Measurements from ENCODE around the gene ZNF599. TPM values are rescaled to one million over a fixed set of nuclear protein-coding genes. Genes with fewer than 3 reads are reported as not detected.

Gene ZNF599
- total and polyA plus RNA-seq, 2 of the 13 experiments (the other 11 are each of a cell fraction or from before 2014, with no cell fraction given) = 5.8 to 7.3 TPM

GRCh38 chr19:34744896-34745690 lies 27.9 kb downstream of the ZNF599 start (continued):
- TF ChIP-seq ATF3 (CRISPR knock-in tag; IDR thresholded peaks at IDR 0.05) = peak; percentile 54
- peak; percentile 78; the same call in 1 of the 2 replicates for TF ChIP-seq GATAD2A (CRISPR knock-in tag; IDR thresholded peaks at IDR 0.05)
- TF ChIP-seq ZMYM4 (CRISPR knock-in tag; IDR thresholded peaks at IDR 0.05) = no peak
- TF ChIP-seq SSRP1 (CRISPR knock-in tag; IDR thresholded peaks at IDR 0.05) = no peak
- 0 out of 2 replicates have a peak, but pooled peaks have one; percentile 40 for TF ChIP-seq ZNF614 (CRISPR knock-in tag; IDR thresholded peaks at IDR 0.05; ENCODE audit: borderline replicate concordance)
- TF ChIP-seq NCOA2 (CRISPR knock-in tag; IDR thresholded peaks at IDR 0.05) = 0 out of 2 replicates have a peak, but pooled peaks have one; percentile 33
- TF ChIP-seq MED1 (CRISPR knock-in tag; IDR thresholded peaks at IDR 0.05) = peak; percentile 5; the same call in 1 of the 2 replicates
- 0 out of 4 replicates have a peak, but pooled peaks of 1 of the 2 experiments have one; percentile 24 for TF ChIP-seq EP300 (IDR thresholded peaks at IDR 0.05; ENCODE audit: low read depth in 2 of 2, low read length in 2 of 2)
- TF ChIP-seq EP300 (CRISPR knock-in tag; IDR thresholded peaks at IDR 0.05; ENCODE audit: borderline replicate concordance) = no peak
- no peak for TF ChIP-seq NAIF1 (CRISPR knock-in tag; IDR thresholded peaks at IDR 0.05; ENCODE audit: borderline replicate concordance)
- TF ChIP-seq ZNF766 (CRISPR knock-in tag; IDR thresholded peaks at IDR 0.05; ENCODE audit: borderline replicate concordance) = no peak
- no peak for TF ChIP-seq KAT2B (IDR thresholded peaks at IDR 0.05; ENCODE audit: borderline replicate concordance, low read depth, low read length)
- TF ChIP-seq FOXO1 (CRISPR knock-in tag; IDR thresholded peaks at IDR 0.05) = peak; percentile 33; the same call in 1 of the 2 replicates
- TF ChIP-seq KAT8 (CRISPR knock-in tag; IDR thresholded peaks at IDR 0.05) = 0 out of 2 replicates have a peak, but pooled peaks have one; percentile 18
- no peak for TF ChIP-seq GPN1 (CRISPR knock-in tag; IDR thresholded peaks at IDR 0.05; ENCODE audit: borderline replicate concordance)
- TF ChIP-seq NFE2L1 (CRISPR knock-in tag; IDR thresholded peaks at IDR 0.05; ENCODE audit: borderline replicate concordance) = no peak
- TF ChIP-seq ATF4 (CRISPR knock-in tag; IDR thresholded peaks at IDR 0.05) = peak in 1 of 2 experiments; percentile 92; a peak in 2 of 4 replicates
- no peak for TF ChIP-seq CEBPZ (IDR thresholded peaks at IDR 0.05; ENCODE audit: low read length)
- TF ChIP-seq ARID5B (CRISPR knock-in tag; IDR thresholded peaks at IDR 0.05) = peak; percentile 65
- peak; percentile 4; the same call in 1 of the 2 replicates for TF ChIP-seq SMC3 (IDR thresholded peaks at IDR 0.05; ENCODE audit: low read length)
- peak; percentile 85 for TF ChIP-seq HNF4A (CRISPR knock-in tag; IDR thresholded peaks at IDR 0.05)

Measured in HepG2 (cell line).